HG02610 (cell line): Measurements from ENCODE around the gene SYNPR.
"Not testable (repeated sequence)": the region's sequence is repeated elsewhere in the genome, so short reads cannot be mapped to it uniquely, and the experiment has no call there.

Experiments
- ATAC-seq: cut with Tn5 transposase; IDR thresholded peaks from one replicate; pipeline ENCODE4 v1.9.1; 2021; ENCODE audit warnings: mild to moderate bottlenecking, moderate library complexity; ENCODE audit not compliant: unreplicated experiment

The SYNPR gene

GRCh38 chr3:63278171-63279004 is at the start of gene SYNPR:
Gene SYNPR (plus strand): TSS chr3:63278308.
- ATAC-seq = no peak

- ATAC-seq = no peak
Observed at GRCh38 chr3:63228677-63229076, 49.4 kb upstream of the SYNPR start.

GRCh38 chr3:63230146-63230545 is 48.0 kb upstream of the SYNPR start:
- no peak for ATAC-seq

GRCh38 chr3:63231643-63232042 is 46.5 kb upstream of the SYNPR start:
- ATAC-seq = no peak

GRCh38 chr3:63232764-63233396 is 45.2 kb upstream of the SYNPR start:
- no peak for ATAC-seq

GRCh38 chr3:63240381-63240902 is 37.7 kb upstream of the SYNPR start:
- ATAC-seq = no peak

- ATAC-seq = no peak
Observed at GRCh38 chr3:63242124-63242523, 36.0 kb upstream of the SYNPR start.

GRCh38 chr3:63244486-63244885 is 33.6 kb upstream of the SYNPR start:
- no peak for ATAC-seq

GRCh38 chr3:63245726-63246241 is 32.3 kb upstream of the SYNPR start:
- ATAC-seq = no peak

GRCh38 chr3:63248015-63248414 is 30.1 kb upstream of the SYNPR start:
- ATAC-seq = no peak

GRCh38 chr3:63251499-63251898 is 26.6 kb upstream of the SYNPR start:
- ATAC-seq = no peak

- not testable (repeated sequence) for ATAC-seq
Observed at GRCh38 chr3:63255819-63256218, 22.3 kb upstream of the SYNPR start.

GRCh38 chr3:63264716-63265115 is 13.4 kb upstream of the SYNPR start:
- no peak for ATAC-seq

- ATAC-seq = no peak
Observed at GRCh38 chr3:63274359-63274758, 3.7 kb upstream of the SYNPR start.

- ATAC-seq = no peak
Observed at GRCh38 chr3:63279005-63279841, 1.1 kb downstream of the SYNPR start.

GRCh38 chr3:63287610-63288009 is 9.5 kb downstream of the SYNPR start:
- no peak for ATAC-seq

- no peak for ATAC-seq
Observed at GRCh38 chr3:63290686-63291085, 12.6 kb downstream of the SYNPR start.

GRCh38 chr3:63294332-63294731 is 16.2 kb downstream of the SYNPR start:
- no peak for ATAC-seq

- ATAC-seq = no peak
Observed at GRCh38 chr3:63295356-63295755, 17.2 kb downstream of the SYNPR start.

GRCh38 chr3:63295806-63296205 is 17.7 kb downstream of the SYNPR start:
- ATAC-seq = no peak

GRCh38 chr3:63296249-63296648 is 18.1 kb downstream of the SYNPR start:
- ATAC-seq = no peak
